Kidney (tissue), 14 donors: Measurements from ENCODE around the gene CCDC192. TPM values are rescaled to one million over a fixed set of nuclear protein-coding genes. Genes with fewer than 3 reads are reported as not detected.

Experiments used
- DNase-seq, 5 donors: peaks; one replicate each; pipeline ENCODE4 v3.0.0-alpha.2; 2013 to 2020
- FAIRE-seq: peaks from 2 replicates; lab custom pipeline; 2012; peaks lifted over from hg19 to GRCh38; lab: Jason Lieb, UNC
- H3K27ac ChIP-seq, 2 donors: one replicate each; pipeline ENCODE4 v1.7.0; 2013; ENCODE audit warnings: low read depth in 2 of 2, low read length in 2 of 2, inconsistent platforms in 1 of 2
- H3K27me3 ChIP-seq: one replicate; pipeline ENCODE4 v1.7.1; 2013; ENCODE audit warnings: low read length, inconsistent platforms; ENCODE audit not compliant: control insufficient read depth, insufficient read depth
- H3K36me3 ChIP-seq, 3 donors: one replicate each; pipeline versions ENCODE4 v1.7.0 to v1.7.1; 2013; ENCODE audit warnings: low read length in 3 of 3, control low read depth in 1 of 3, inconsistent platforms in 1 of 3; ENCODE audit not compliant: insufficient read depth in 3 of 3, control insufficient read depth in 2 of 3
- H3K4me1 ChIP-seq, 3 donors: one replicate each; pipeline versions ENCODE4 v1.7.0 to v1.7.1; 2013; ENCODE audit warnings: low read length in 3 of 3, inconsistent platforms in 1 of 3, low read depth in 1 of 3; ENCODE audit not compliant: control insufficient read depth in 2 of 3, insufficient read depth in 2 of 3
- H3K4me3 ChIP-seq, 3 donors: one replicate each; pipeline versions ENCODE4 v1.7.0 to v1.8.1; 2013; ENCODE audit warnings: low read length in 3 of 3, control low read depth in 1 of 3, inconsistent platforms in 1 of 3
- H3K9ac ChIP-seq, 3 donors: one replicate each; pipeline versions ENCODE4 v1.7.0 to v1.7.1; 2013; ENCODE audit warnings: low read length in 3 of 3, control low read depth in 1 of 3, inconsistent platforms in 1 of 3
- H3K9me3 ChIP-seq, 3 donors: one replicate each; pipeline versions ENCODE4 v1.7.0 to v1.7.1; 2013; ENCODE audit warnings: low read length in 3 of 3, control low read depth in 1 of 3, inconsistent platforms in 1 of 3; ENCODE audit not compliant: control insufficient read depth in 2 of 3, insufficient read depth in 1 of 3
- CTCF ChIP-seq: IDR thresholded peaks from 3 replicates; pipeline ENCODE4 v1.5.1; 2012; ENCODE audit warnings: mild to moderate bottlenecking, moderate library complexity, borderline replicate concordance; ENCODE audit not compliant: insufficient read depth; ENCODE audit errors: extremely low read depth
- intact Hi-C: fragments of 100-400 bp; cut with DNase I; formaldehyde crosslinking; loops from one replicate; pipeline ENCODE4 v1.11.1; 2022
- polyA plus RNA-seq: library from polyadenylated mRNA; stranded (reverse); fragments of 350-450 nt; fragmentation: Illumina TruSeq; extraction: RNeasy Lipid Tissue Mini Kit (QIAGEN cat#74804); gene quantifications from one replicate; pipeline ENCODE4 v1.2.3, GENCODE V29; 2014; ENCODE audit warnings: low read depth, low replicate concordance; ENCODE audit not compliant: insufficient read depth
- total RNA-seq: library from RNA; stranded (reverse); fragmentation: NEBNext Ultra II Directional; extraction: Animal tissue kit (Norgen Biotek cat#: 25700); gene quantifications from one replicate; pipeline ENCODE4 v1.2.1, GENCODE V29; 2021
- donor health status: control.
- donor health status: control.
- donor health status: control.
- donor health status: control.
- donor health status: control.
- donor health status: DM: yes; HTN: yes; CAD: no.
- donor health status: Normal renal cell carcinoma (clear cell type).

Gene CCDC192
- total and polyA plus RNA-seq, 2 donors from 2014 or later = not detected

GRCh38 chr5:127805448-127805847 is 102.3 kb downstream of the CCDC192 start:
- Histone ChIP-seq H3K4me3 (no peak overlapping the region), H3K27ac (no peak overlapping the region), H3K9ac (no peak overlapping the region), H3K27me3 (no peaks in the 10 kb centered on the region), H3K9me3 (no peaks in the 10 kb centered on the region), H3K36me3 (no peaks in the 10 kb centered on the region), H3K4me1 (no peaks in the 10 kb centered on the region)
- peak in 2 of 5 donors; percentile 31 to 36 for DNase-seq
- no peak for TF ChIP-seq CTCF
- FAIRE-seq = no peak
- intact Hi-C loops = no loop called here

GRCh38 chr5:127806776-127807175 is 103.6 kb downstream of the CCDC192 start:
- intact Hi-C loops = no loop called here
- H3K27ac ChIP-seq = no peak overlapping the region
- DNase-seq (no peak), FAIRE-seq (no peak)
- H3K36me3 ChIP-seq = no peaks in the 10 kb centered on the region
- H3K9me3 ChIP-seq = no peaks in the 10 kb centered on the region
- H3K4me1 ChIP-seq = no peaks in the 10 kb centered on the region
- TF ChIP-seq CTCF = no peak
- H3K9ac ChIP-seq = no peak overlapping the region
- no peaks in the 10 kb centered on the region for H3K27me3 ChIP-seq
- H3K4me3 ChIP-seq = no peak overlapping the region

GRCh38 chr5:127809533-127809932 is 106.3 kb downstream of the CCDC192 start:
- TF ChIP-seq CTCF = no peak
- Histone ChIP-seq H3K9ac (no peak overlapping the region), H3K36me3 (no peaks in the 10 kb centered on the region), H3K27ac (no peak overlapping the region), H3K4me1 (no peaks in the 10 kb centered on the region), H3K4me3 (no peak overlapping the region), H3K9me3 (no peaks in the 10 kb centered on the region), H3K27me3 (no peaks in the 10 kb centered on the region)
- FAIRE-seq = no peak
- intact Hi-C loops = no loop called here
- no peak for DNase-seq

GRCh38 chr5:127810017-127810416 is 106.8 kb downstream of the CCDC192 start:
- H3K4me3 ChIP-seq = no peak overlapping the region
- FAIRE-seq = no peak
- TF ChIP-seq CTCF = no peak
- no peaks in the 10 kb centered on the region for H3K9me3 ChIP-seq
- intact Hi-C loops = no loop called here
- no peak overlapping the region for H3K27ac ChIP-seq
- no peak overlapping the region for H3K9ac ChIP-seq
- no peaks in the 10 kb centered on the region for H3K4me1 ChIP-seq
- DNase-seq = no peak
- H3K36me3 ChIP-seq = no peaks in the 10 kb centered on the region
- H3K27me3 ChIP-seq = no peaks in the 10 kb centered on the region
